Prostate gland (tissue), 2 donors: Measurements from ENCODE around the gene RPTOR. TPM values are rescaled to one million over a fixed set of nuclear protein-coding genes. Genes with fewer than 3 reads are reported as not detected.

Source experiments
- DNase-seq: peaks from one replicate; pipeline ENCODE4 v3.0.0-alpha.2; 2019; ENCODE audit warnings: low spot score
- H3K27ac ChIP-seq, 2 donors: fragments of 200-600 bp; sonication (generic); 2 replicates each; pipeline ENCODE4 v1.5.1; 2017 to 2019
- H3K27me3 ChIP-seq: fragments of 200-600 bp; sonication (generic); replicated peaks from 2 replicates; pipeline ENCODE4 v1.5.1; 2019; ENCODE audit not compliant: insufficient read depth
- H3K36me3 ChIP-seq, 2 donors: fragments of 200-600 bp; sonication (generic); 1 replicate in 1 of 2; 2 replicates in 1 of 2; pipeline versions ENCODE4 v1.5.1 to v1.8.1; 2017 to 2019
- H3K4me1 ChIP-seq: fragments of 200-600 bp; sonication (generic); replicated peaks from 2 replicates; pipeline ENCODE4 v1.5.1; 2019
- H3K4me3 ChIP-seq, 2 donors: fragments of 200-600 bp; sonication (generic); 2 replicates each; pipeline ENCODE4 v1.5.1; 2017 to 2019
- H3K9me3 ChIP-seq: fragments of 200-600 bp; sonication (generic); 2 replicates; pipeline ENCODE4 v1.5.1; 2017
- CTCF ChIP-seq, 4 experiments: fragments of 200-600 bp in 2 of 4; fragments of 450-650 bp in 2 of 4; sonication (generic) in 2 of 4; IDR thresholded peaks; 1 replicate in 3 of 4; 2 replicates in 1 of 4; pipeline ENCODE4 v1.5.1; 2016 to 2019; ENCODE audit warnings: antibody characterized with exemption in 4 of 4, mild to moderate bottlenecking in 2 of 4, moderate library complexity in 2 of 4
- POLR2A ChIP-seq: fragments of 450-650 bp; IDR thresholded peaks from one replicate; pipeline ENCODE4 v1.6.1; 2016; ENCODE audit warnings: antibody characterized with exemption, mild to moderate bottlenecking
- POLR2AphosphoS5 ChIP-seq: sonication (generic); formaldehyde crosslinking; IDR thresholded peaks from one replicate; pipeline ENCODE4 v1.6.1; 2017; ENCODE audit warnings: antibody characterized with exemption
- WGBS: methylation state at CpG from one replicate; pipeline ENCODE4 v1.1.5; 2018; 5-methylcytosine and 5-hydroxymethylcytosine counted together
- intact Hi-C: fragments of 100-400 bp; cut with DNase I; formaldehyde crosslinking; loops from one replicate; pipeline ENCODE4 v1.14.2; 2022
- total RNA-seq, 2 donors: library from RNA; depleted of rRNA; stranded (reverse); fragments of >200 nt; gene quantifications; one replicate each; pipeline ENCODE4 v1.1.0, GENCODE V29; 2016

Gene RPTOR
- total RNA-seq, 2 donors from 2014 or later: 30.3 to 62.5 TPM

DNA sequence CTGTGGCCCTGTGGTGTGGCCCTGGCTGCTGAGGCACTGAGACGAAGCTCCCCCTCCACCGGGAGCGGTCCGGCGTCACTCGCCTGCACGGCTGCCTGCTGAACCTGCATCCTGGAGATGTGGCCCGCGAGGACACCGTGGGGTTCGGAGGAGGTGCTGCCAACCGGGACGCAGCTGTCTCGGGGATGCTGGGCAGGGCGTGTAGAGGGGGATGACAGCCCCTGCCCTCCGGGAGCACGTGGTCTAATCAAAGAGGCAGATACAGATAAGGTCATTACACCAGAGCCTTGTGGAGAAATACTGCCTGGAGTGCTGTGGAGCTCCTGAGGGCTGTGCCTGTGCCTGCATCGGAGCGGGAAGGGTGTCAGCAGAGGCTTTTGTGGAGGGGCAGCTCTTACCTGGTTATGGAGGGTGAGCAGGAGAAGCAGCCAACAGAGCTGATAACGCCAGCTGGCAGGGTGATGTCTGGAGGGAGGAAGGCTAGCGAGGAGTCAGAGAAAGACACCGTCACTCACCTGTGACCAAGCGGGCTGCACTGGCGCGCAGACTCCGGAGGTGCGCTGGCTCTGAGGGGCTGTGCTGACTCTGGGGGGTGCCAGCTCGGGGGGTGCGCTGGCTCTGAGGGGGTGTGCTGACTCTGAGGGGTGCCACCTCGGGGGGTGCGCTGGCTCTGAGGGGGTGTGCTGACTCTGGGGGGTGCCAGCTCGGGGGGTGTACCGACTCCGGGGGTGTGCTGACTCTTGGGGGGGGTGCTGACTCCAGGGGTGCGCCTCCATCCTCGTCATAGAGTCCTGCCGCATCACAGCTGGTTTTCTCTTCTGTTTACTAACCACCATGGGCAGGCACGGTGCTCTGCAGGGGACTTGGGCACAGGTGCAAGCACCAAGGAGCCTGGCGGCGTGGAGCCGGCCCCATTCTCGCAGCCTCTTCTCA, 342.3 kb downstream of the RPTOR start:
- H3K36me3 ChIP-seq: no peaks in the 10 kb centered on the region
- no peak for TF ChIP-seq POLR2AphosphoS5
- TF ChIP-seq CTCF (IDR thresholded peaks at IDR 0.05): no peak
- no peak for TF ChIP-seq POLR2A
- intact Hi-C loops: no loop called here
- H3K4me3 ChIP-seq: no peak overlapping the region
- DNase-seq: no peak
- H3K27me3 ChIP-seq: no peaks in the 10 kb centered on the region
- H3K27ac ChIP-seq: no peak overlapping the region
- no peaks in the 10 kb centered on the region for H3K4me1 ChIP-seq
- no peaks in the 10 kb centered on the region for H3K9me3 ChIP-seq
- WGBS: 91% methylated on average over 36 of the region's 42 CpGs

DNA sequence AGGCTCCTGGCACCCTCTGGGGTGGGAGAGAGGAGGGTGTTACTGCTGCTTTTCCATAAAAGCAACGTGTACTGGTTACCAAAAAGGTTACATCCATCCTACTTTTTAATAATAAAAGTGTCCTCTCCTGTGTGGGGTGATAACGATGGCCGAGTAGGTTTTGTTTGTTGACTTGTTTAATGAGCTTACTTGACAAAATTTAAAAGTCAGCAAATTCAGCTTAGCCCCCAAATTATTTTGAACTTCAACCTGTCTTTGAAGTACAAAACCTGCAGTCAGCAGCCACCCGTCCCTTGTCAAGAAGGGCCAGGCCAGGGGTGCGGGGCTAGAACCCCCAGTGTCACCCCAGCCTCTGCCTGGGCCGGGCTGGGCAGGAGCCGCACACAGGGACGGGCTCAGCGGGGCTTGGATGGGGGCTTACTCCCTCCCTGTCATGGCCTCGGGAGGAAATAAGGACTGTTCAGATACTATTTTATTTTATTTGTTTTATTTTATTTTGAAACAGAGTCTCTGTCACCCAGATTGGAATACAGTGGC, 343.1 kb downstream of the RPTOR start:
- Histone ChIP-seq H3K4me1 (no peaks in the 10 kb centered on the region), H3K36me3 (no peaks in the 10 kb centered on the region), H3K27me3 (no peaks in the 10 kb centered on the region), H3K9me3 (no peaks in the 10 kb centered on the region), H3K4me3 (no peak overlapping the region), H3K27ac (no peak overlapping the region)
- DNase-seq: no peak
- TF ChIP-seq POLR2A (no peak), CTCF (IDR thresholded peaks at IDR 0.05) (no peak), POLR2AphosphoS5 (no peak)
- intact Hi-C loops: no loop called here
- WGBS: 87% methylated on average over 10 of the region's 10 CpGs

- Histone ChIP-seq H3K4me3 (no peak overlapping the region), H3K27me3 (no peaks in the 10 kb centered on the region), H3K27ac (no peak overlapping the region), H3K36me3 (no peaks in the 10 kb centered on the region), H3K4me1 (no peaks in the 10 kb centered on the region), H3K9me3 (no peaks in the 10 kb centered on the region)
- intact Hi-C loops: no loop called here
- TF ChIP-seq CTCF (IDR thresholded peaks at IDR 0.05): no peak
- no peak for TF ChIP-seq POLR2A
- TF ChIP-seq POLR2AphosphoS5: no peak
- 93% methylated on average over 20 of the region's 24 CpGs for WGBS
- no peak for DNase-seq
These were observed 343.9 kb downstream of the RPTOR start for GRCh38 chr17:80888276-80889160.

GRCh38 chr17:80889231-80890195, 344.9 kb downstream of the RPTOR start:
- no peaks in the 10 kb centered on the region for H3K36me3 ChIP-seq
- intact Hi-C loops: no loop called here
- no peak for DNase-seq
- no peak overlapping the region for H3K4me3 ChIP-seq
- H3K9me3 ChIP-seq: no peaks in the 10 kb centered on the region
- H3K27me3 ChIP-seq: no peaks in the 10 kb centered on the region
- no peak for TF ChIP-seq POLR2A
- no peak for TF ChIP-seq CTCF (IDR thresholded peaks at IDR 0.05)
- no peak for TF ChIP-seq POLR2AphosphoS5
- H3K4me1 ChIP-seq: no peaks in the 10 kb centered on the region
- H3K27ac ChIP-seq: no peak overlapping the region
- WGBS: 91% methylated on average over 40 of the region's 40 CpGs
